MCF 10A (cell line): ENCODE data around the gene NEUROD4. TPM values are rescaled to one million over a fixed set of nuclear protein-coding genes. Genes with fewer than 3 reads are reported as not detected.

ENCODE experiments used
- BruUV-seq: library from RNA; stranded (reverse); fragments of 400-500 nt; replicated peaks from 2 replicates; lab custom pipeline; 2021; lab: Mats Ljungman, UMichigan
- CTCF ChIA-PET: fragments of 300-600 bp; sonication (Branson Sonifier 250); formaldehyde crosslinking; extraction: SDS; loops from one replicate; lab custom pipeline; 2021; ENCODE audit warnings: antibody characterized with exemption, inconsistent platforms; lab: Yijun Ruan, JAX
- POLR2A ChIA-PET: fragments of 300-600, 350-650 bp; sonication (Branson Sonifier 250); formaldehyde crosslinking; extraction: SDS; loops from one replicate; lab custom pipeline; 2020; ENCODE audit warnings: antibody characterized with exemption, inconsistent platforms; lab: Yijun Ruan, JAX
- DNase-seq: peaks from one replicate; pipeline ENCODE4 v3.0.0-alpha.2; 2018; ENCODE audit not compliant: unreplicated experiment
- H3K27ac Mint-ChIP-seq: one replicate; pipeline ENCODE4 v1.8.0; 2022; ENCODE audit warnings: mild to moderate bottlenecking, low read depth, mixed read lengths; ENCODE audit not compliant: unreplicated experiment
- H3K27me3 Mint-ChIP-seq: one replicate; pipeline ENCODE4 v1.8.0; 2022; ENCODE audit warnings: mixed read lengths; ENCODE audit not compliant: insufficient read depth, unreplicated experiment
- H3K36me3 Mint-ChIP-seq: one replicate; pipeline ENCODE4 v1.8.0; 2022; ENCODE audit warnings: mild to moderate bottlenecking, moderate library complexity, mixed read lengths; ENCODE audit not compliant: insufficient read depth, unreplicated experiment
- H3K4me1 Mint-ChIP-seq: one replicate; pipeline ENCODE4 v1.8.0; 2022; ENCODE audit warnings: mixed read lengths; ENCODE audit not compliant: insufficient read depth, unreplicated experiment
- H3K4me3 Mint-ChIP-seq: one replicate; pipeline ENCODE4 v1.8.0; 2022; ENCODE audit warnings: mild to moderate bottlenecking, moderate library complexity, mixed read lengths; ENCODE audit not compliant: unreplicated experiment
- H3K9me3 Mint-ChIP-seq: one replicate; pipeline ENCODE4 v1.8.0; 2022; ENCODE audit warnings: mixed read lengths; ENCODE audit not compliant: unreplicated experiment
- intact Hi-C: fragments of 100-400 bp; cut with micrococcal nuclease; formaldehyde crosslinking; loops from 2 replicates; pipeline ENCODE4 v1.14.1; 2022
- total RNA-seq: library from RNA; stranded (reverse); gene quantifications from 2 replicates; pipeline ENCODE4 v1.2.3, GENCODE V29; 2022
- TF ChIP-seq, protein P1 (sequence below): fragments of 200-600 bp; IDR thresholded peaks from one replicate; pipeline ENCODE4 v1.8.0; 2022; ENCODE audit warnings: antibody characterized with exemption, mild to moderate bottlenecking; ENCODE audit not compliant: unreplicated experiment

NEUROD4 gene
- total RNA-seq, 1 experiment from 2014 or later: not detected

GRCh38 chr12:55025508-55025907 is 5.7 kb downstream of the NEUROD4 start:
- no peak for DNase-seq
- BruUV-seq: no TSS peak
- Mint-ChIP-seq H3K27ac (no peak overlapping the region), H3K27me3 (peaks cover 77% of the 10 kb centered on the region), H3K9me3 (no peaks in the 10 kb centered on the region), H3K36me3 (no peaks in the 10 kb centered on the region), H3K4me1 (no peaks in the 10 kb centered on the region), H3K4me3 (no peak overlapping the region)
- CTCF ChIA-PET: interaction anchor here (0.6 to 1.0 kb wide), 3 partner anchors 47 to 594 kb away, joined by 3 to 4 read pairs (median 3); no protein-coding TSS in a partner anchor
- POLR2A ChIA-PET: no interaction called here
- intact Hi-C loops: no loop called here
- TF ChIP-seq, protein P1, sequence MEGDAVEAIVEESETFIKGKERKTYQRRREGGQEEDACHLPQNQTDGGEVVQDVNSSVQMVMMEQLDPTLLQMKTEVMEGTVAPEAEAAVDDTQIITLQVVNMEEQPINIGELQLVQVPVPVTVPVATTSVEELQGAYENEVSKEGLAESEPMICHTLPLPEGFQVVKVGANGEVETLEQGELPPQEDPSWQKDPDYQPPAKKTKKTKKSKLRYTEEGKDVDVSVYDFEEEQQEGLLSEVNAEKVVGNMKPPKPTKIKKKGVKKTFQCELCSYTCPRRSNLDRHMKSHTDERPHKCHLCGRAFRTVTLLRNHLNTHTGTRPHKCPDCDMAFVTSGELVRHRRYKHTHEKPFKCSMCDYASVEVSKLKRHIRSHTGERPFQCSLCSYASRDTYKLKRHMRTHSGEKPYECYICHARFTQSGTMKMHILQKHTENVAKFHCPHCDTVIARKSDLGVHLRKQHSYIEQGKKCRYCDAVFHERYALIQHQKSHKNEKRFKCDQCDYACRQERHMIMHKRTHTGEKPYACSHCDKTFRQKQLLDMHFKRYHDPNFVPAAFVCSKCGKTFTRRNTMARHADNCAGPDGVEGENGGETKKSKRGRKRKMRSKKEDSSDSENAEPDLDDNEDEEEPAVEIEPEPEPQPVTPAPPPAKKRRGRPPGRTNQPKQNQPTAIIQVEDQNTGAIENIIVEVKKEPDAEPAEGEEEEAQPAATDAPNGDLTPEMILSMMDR: no peak

- BruUV-seq: no TSS peak
- Mint-ChIP-seq H3K9me3 (no peaks in the 10 kb centered on the region), H3K27me3 (peaks cover 92% of the 10 kb centered on the region), H3K27ac (no peak overlapping the region), H3K36me3 (no peaks in the 10 kb centered on the region), H3K4me3 (no peak overlapping the region), H3K4me1 (no peaks in the 10 kb centered on the region)
- DNase-seq: no peak
- ChIA-PET POLR2A (no interaction called here), CTCF (interaction anchor here (0.7 to 1.6 kb wide), 3 partner anchors 22 to 38 kb away, joined by 3 to 9 read pairs (median 4); no protein-coding TSS in a partner anchor)
- intact Hi-C loops: no loop called here
- TF ChIP-seq, protein P1: no peak
Observed at GRCh38 chr12:55034218-55034617, 14.4 kb downstream of the NEUROD4 start.

GRCh38 chr12:55036326-55037115 is 16.7 kb downstream of the NEUROD4 start:
- intact Hi-C loops: no loop called here
- TF ChIP-seq, protein P1: no peak
- no peaks in the 10 kb centered on the region for H3K9me3 Mint-ChIP-seq
- no TSS peak for BruUV-seq
- CTCF ChIA-PET: interaction anchor here (0.8 to 1.8 kb wide), 2 partner anchors 35 to 306 kb away, joined by 3 to 4 read pairs; no protein-coding TSS in a partner anchor
- H3K4me3 Mint-ChIP-seq: no peak overlapping the region
- no peaks in the 10 kb centered on the region for H3K4me1 Mint-ChIP-seq
- no peak overlapping the region for H3K27ac Mint-ChIP-seq
- peaks cover 94% of the 10 kb centered on the region for H3K27me3 Mint-ChIP-seq
- H3K36me3 Mint-ChIP-seq: no peaks in the 10 kb centered on the region
- POLR2A ChIA-PET: no interaction called here
- DNase-seq: no peak

- Mint-ChIP-seq H3K9me3 (no peaks in the 10 kb centered on the region), H3K27ac (no peak overlapping the region), H3K4me1 (no peaks in the 10 kb centered on the region), H3K36me3 (no peaks in the 10 kb centered on the region), H3K4me3 (no peak overlapping the region), H3K27me3 (peaks cover 86% of the 10 kb centered on the region)
- intact Hi-C loops: no loop called here
- TF ChIP-seq, protein P1: no peak
- no TSS peak for BruUV-seq
- ChIA-PET CTCF (interaction anchor here (1.0 kb wide), 1 partner anchor 45 kb away, joined by 4 read pairs; no protein-coding TSS in a partner anchor), POLR2A (no interaction called here)
- no peak for DNase-seq
Observed at GRCh38 chr12:55037351-55037987, 17.7 kb downstream of the NEUROD4 start.
